ENCODE data around the gene MARCO. TPM values are rescaled to one million over a fixed set of nuclear protein-coding genes. Genes with fewer than 3 reads are reported as not detected.

The MARCO gene
- total and polyA plus RNA-seq, 2 donors (not counting 3 experiments of a cell fraction or from before 2014, with no cell fraction given): not detected

DNA sequence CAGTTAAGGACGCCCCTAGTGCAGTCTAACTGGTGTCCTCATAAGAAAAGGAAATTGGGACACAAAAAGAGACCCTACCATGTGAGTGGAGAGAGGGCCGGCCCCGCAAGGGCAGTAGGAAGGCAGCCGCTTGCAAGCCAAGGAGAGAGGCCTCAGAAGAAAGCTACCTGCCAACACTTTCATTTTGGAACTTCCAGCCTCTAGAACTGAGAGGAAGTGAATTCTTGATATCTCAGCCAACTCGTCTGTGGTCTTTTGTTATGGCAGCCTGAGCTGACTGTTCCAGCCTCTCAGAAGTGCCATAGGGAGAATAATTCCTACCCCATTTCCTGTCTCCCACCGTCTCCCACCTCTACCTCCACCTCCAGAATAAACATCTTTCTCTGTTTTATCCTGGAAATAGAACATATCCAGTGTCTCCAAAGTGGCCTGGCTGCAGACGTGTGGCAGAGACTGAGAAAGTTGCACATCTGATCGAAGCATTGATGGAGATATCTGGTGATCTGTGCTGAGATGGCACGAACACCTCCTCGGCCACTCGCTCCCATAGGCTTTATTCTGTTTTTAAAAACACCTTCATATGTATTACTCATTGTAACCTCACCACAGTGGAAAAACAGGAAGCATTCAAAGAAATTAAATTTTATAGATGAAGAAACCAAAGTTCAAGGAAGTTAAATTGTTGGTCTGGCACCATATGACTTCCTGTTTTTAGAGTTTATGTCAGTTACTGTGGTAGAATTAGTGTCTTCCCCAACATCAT, 39.5 kb upstream of the MARCO start:
- Histone ChIP-seq H3K27me3 (ENCODE audit: control insufficient read depth in 2 of 2, insufficient read depth in 2 of 2, low read length in 2 of 2) (no peaks in the 10 kb centered on the region), H3K4me1 (ENCODE audit: control insufficient read depth, extremely low read depth, insufficient read depth, low read length) (no peaks in the 10 kb centered on the region), H3K9ac (replicated peaks; ENCODE audit: extremely low read depth, insufficient read depth, low read length) (no peak overlapping the region), H4K20me1 (replicated peaks; ENCODE audit: control insufficient read depth, extremely low read depth, insufficient read depth, low read length) (no peaks in the 10 kb centered on the region), H3K79me2 (ENCODE audit: control insufficient read depth, insufficient read depth, low read length) (no peaks in the 10 kb centered on the region), H3K9me1 (replicated peaks; ENCODE audit: control insufficient read depth, extremely low read depth, insufficient read depth, low read length) (no peaks in the 10 kb centered on the region), H3K9me3 (replicated peaks; ENCODE audit: control insufficient read depth, insufficient read depth, low read length) (no peaks in the 10 kb centered on the region), H3K4me3 (replicated peaks in 1 of 3; ENCODE audit: insufficient read depth in 1 of 3, low read depth in 1 of 3, low read length in 3 of 3) (no peak overlapping the region), H3K36me3 (ENCODE audit: control insufficient read depth in 2 of 2, extremely low read depth in 1 of 2, insufficient read depth in 2 of 2, low read length in 2 of 2) (no peaks in the 10 kb centered on the region), H3K27ac (ENCODE audit: insufficient read depth, low read depth, low read length) (no peak overlapping the region), H2AFZ (ENCODE audit: low read depth, low read length) (no peak overlapping the region), H3K4me2 (ENCODE audit: insufficient read depth, low read length) (no peak overlapping the region)
- no peak for FAIRE-seq
- BruUV-seq (replicated peaks): no TSS peak
- DNase-seq (ENCODE audit: low read depth, low spot score): no peak
- dilution Hi-C loops (cut with MboI; ENCODE audit: extremely low pct_ligation_motif_present, low sequenced_read_pairs) (no loop called here), intact Hi-C loops (cut with micrococcal nuclease) (no loop called here)
- TF ChIP-seq POLR2AphosphoS5 (IDR thresholded peaks at IDR 0.05; ENCODE audit: insufficient read depth, low read depth, low read length) (no peak), GATA2 (IDR thresholded peaks at IDR 0.05; ENCODE audit: insufficient read depth, insufficient read length, low read depth, low read length) (no peak), POLR2A (IDR thresholded peaks at IDR 0.05; ENCODE audit: low read depth, low read length) (no peak), JUN (IDR thresholded peaks at IDR 0.05; ENCODE audit: borderline replicate concordance, insufficient read depth, insufficient read length, low read depth) (no peak), MYC (IDR thresholded peaks at IDR 0.05; ENCODE audit: low read depth, low read length) (no peak), EZH2 (IDR thresholded peaks at IDR 0.05; ENCODE audit: borderline replicate concordance, low read depth, low read length, severe bottlenecking) (no peak), FOS (IDR thresholded peaks at IDR 0.05; ENCODE audit: borderline replicate concordance, insufficient read depth, low read length) (no peak)
- TF ChIP-seq, protein P1, sequence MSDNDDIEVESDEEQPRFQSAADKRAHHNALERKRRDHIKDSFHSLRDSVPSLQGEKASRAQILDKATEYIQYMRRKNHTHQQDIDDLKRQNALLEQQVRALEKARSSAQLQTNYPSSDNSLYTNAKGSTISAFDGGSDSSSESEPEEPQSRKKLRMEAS (IDR thresholded peaks at IDR 0.05; ENCODE audit: insufficient read depth, insufficient read length): no peak
- TF ChIP-seq, protein P2, sequence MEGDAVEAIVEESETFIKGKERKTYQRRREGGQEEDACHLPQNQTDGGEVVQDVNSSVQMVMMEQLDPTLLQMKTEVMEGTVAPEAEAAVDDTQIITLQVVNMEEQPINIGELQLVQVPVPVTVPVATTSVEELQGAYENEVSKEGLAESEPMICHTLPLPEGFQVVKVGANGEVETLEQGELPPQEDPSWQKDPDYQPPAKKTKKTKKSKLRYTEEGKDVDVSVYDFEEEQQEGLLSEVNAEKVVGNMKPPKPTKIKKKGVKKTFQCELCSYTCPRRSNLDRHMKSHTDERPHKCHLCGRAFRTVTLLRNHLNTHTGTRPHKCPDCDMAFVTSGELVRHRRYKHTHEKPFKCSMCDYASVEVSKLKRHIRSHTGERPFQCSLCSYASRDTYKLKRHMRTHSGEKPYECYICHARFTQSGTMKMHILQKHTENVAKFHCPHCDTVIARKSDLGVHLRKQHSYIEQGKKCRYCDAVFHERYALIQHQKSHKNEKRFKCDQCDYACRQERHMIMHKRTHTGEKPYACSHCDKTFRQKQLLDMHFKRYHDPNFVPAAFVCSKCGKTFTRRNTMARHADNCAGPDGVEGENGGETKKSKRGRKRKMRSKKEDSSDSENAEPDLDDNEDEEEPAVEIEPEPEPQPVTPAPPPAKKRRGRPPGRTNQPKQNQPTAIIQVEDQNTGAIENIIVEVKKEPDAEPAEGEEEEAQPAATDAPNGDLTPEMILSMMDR (IDR thresholded peaks at IDR 0.05; ENCODE audit: extremely low read depth in 1 of 2, insufficient read depth in 1 of 2, low read depth in 1 of 2, low read length in 2 of 2): no peak
- ChIA-PET CTCF (no interaction called here), POLR2A (no interaction called here)
